Activated T-helper 1 cell treated with anti-CD3 and anti-CD28 coated beads, Interleukin-12 subunit alpha, Interleukin-12 subunit beta, Interleukin-2, Interleukin-4 antibody, amounts not matched to agents 30 ng/mL and 10 ng/mL and 1 ng/mL, durations not matched to agents 14 hours and 24 hours and 36 hours (primary cell): ENCODE results near the gene FOXP1. TPM values are rescaled to one million over a fixed set of nuclear protein-coding genes. Genes with fewer than 3 reads are reported as not detected.

Experiments used
- DNase-seq: peaks from one replicate; pipeline ENCODE4 v3.0.0; 2021; ENCODE audit warnings: low spot score
- H3K27ac Mint-ChIP-seq: one replicate; pipeline ENCODE4 v1.8.0; 2021; ENCODE audit warnings: mild to moderate bottlenecking, mixed read lengths
- H3K27me3 Mint-ChIP-seq: one replicate; pipeline ENCODE4 v1.8.0; 2022; ENCODE audit warnings: mild to moderate bottlenecking, moderate library complexity, mixed read lengths; ENCODE audit not compliant: insufficient read depth
- H3K36me3 Mint-ChIP-seq: one replicate; pipeline ENCODE4 v1.8.0; 2021; ENCODE audit warnings: low read depth, mixed read lengths
- H3K4me1 Mint-ChIP-seq: one replicate; pipeline ENCODE4 v1.8.0; 2021; ENCODE audit warnings: low read depth, mixed read lengths
- H3K4me3 Mint-ChIP-seq: one replicate; pipeline ENCODE4 v1.8.0; 2021; ENCODE audit warnings: mild to moderate bottlenecking, moderate library complexity, mixed read lengths
- H3K9me3 Mint-ChIP-seq: one replicate; pipeline ENCODE4 v1.8.0; 2021; ENCODE audit warnings: mixed read lengths
- intact Hi-C: fragments of 100-400 bp; cut with micrococcal nuclease; formaldehyde crosslinking; loops from one replicate; pipeline ENCODE4 v1.15.1; 2024
- total RNA-seq: library from RNA; stranded (reverse); gene quantifications from 2 replicates; pipeline ENCODE4 v1.2.3, GENCODE V29; 2022

The FOXP1 gene
- total RNA-seq, 1 donor from 2014 or later, result 97.6 TPM

- peaks cover 9% of the 10 kb centered on the region for H3K27me3 Mint-ChIP-seq
- H3K4me3 Mint-ChIP-seq, result no peak overlapping the region
- peaks cover 2% of the 10 kb centered on the region for H3K36me3 Mint-ChIP-seq
- no peak overlapping the region for H3K27ac Mint-ChIP-seq
- H3K9me3 Mint-ChIP-seq, result no peaks in the 10 kb centered on the region
- intact Hi-C loops, result no loop called here
- H3K4me1 Mint-ChIP-seq, result no peaks in the 10 kb centered on the region
- DNase-seq, result no peak
These were observed 13.0 kb downstream of the FOXP1 start for GRCh38 chr3:71570546-71570945.

GRCh38 chr3:71568207-71568606, 15.3 kb downstream of the FOXP1 start:
- Mint-ChIP-seq H3K4me3 (no peak overlapping the region), H3K27ac (no peak overlapping the region), H3K27me3 (peaks cover 6% of the 10 kb centered on the region), H3K4me1 (no peaks in the 10 kb centered on the region), H3K9me3 (no peaks in the 10 kb centered on the region), H3K36me3 (peaks cover 2% of the 10 kb centered on the region)
- intact Hi-C loops, result no loop called here
- DNase-seq, result no peak

GRCh38 chr3:71566776-71567175, 16.8 kb downstream of the FOXP1 start:
- peaks cover 3% of the 10 kb centered on the region for H3K27me3 Mint-ChIP-seq
- H3K36me3 Mint-ChIP-seq, result peaks cover 2% of the 10 kb centered on the region
- no peaks in the 10 kb centered on the region for H3K9me3 Mint-ChIP-seq
- H3K4me3 Mint-ChIP-seq, result no peak overlapping the region
- no peaks in the 10 kb centered on the region for H3K4me1 Mint-ChIP-seq
- intact Hi-C loops, result no loop called here
- no peak overlapping the region for H3K27ac Mint-ChIP-seq
- no peak for DNase-seq

DNA sequence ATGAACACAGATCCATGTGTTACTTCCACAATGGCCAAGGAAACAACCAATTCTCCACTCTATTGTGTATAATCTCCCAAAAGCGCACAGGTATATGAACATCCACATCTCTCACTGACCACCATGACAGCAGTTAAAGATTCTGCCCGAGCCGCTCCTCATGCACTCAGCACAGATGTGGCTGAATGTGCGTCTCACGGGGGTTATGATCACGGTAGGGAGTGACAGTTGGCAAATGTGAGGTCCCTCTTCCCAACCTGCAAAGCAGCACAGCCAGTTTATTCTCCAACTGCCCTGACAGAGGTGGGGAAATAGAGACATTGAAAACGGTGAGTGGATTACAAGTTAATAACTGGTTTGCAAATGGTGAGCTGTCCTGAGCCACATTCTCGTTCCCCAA, 17.6 kb downstream of the FOXP1 start:
- H3K36me3 Mint-ChIP-seq, result peaks cover 2% of the 10 kb centered on the region
- H3K9me3 Mint-ChIP-seq, result no peaks in the 10 kb centered on the region
- no peak overlapping the region for H3K4me3 Mint-ChIP-seq
- intact Hi-C loops, result loop anchor here (1.0 kb wide), 1 partner anchor 16 kb away; no protein-coding TSS in a partner anchor
- no peak overlapping the region for H3K27ac Mint-ChIP-seq
- H3K27me3 Mint-ChIP-seq, result no peaks in the 10 kb centered on the region
- H3K4me1 Mint-ChIP-seq, result no peaks in the 10 kb centered on the region
- DNase-seq, result no peak

DNA sequence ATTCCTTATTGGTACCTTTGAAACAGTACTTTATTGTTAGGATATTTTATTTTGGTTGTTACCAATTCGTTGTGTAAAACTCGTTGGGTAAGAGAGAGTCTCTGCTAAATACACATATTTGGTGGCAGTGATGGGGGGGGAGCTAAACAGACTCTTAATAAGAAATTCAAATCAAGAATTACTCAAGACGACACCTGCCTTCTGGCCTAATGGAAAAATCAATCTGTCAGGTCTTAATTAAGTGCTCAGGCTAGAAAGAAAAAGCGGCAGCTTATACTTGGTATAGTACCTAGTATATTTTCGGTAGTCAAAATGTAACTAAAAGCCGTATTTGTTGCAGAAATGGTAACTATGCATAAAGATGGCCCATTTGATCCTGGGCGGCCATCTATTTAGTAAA, 18.2 kb downstream of the FOXP1 start:
- H3K4me1 Mint-ChIP-seq, result no peaks in the 10 kb centered on the region
- intact Hi-C loops, result loop anchor here (1.0 kb wide), 1 partner anchor 15 kb away; no protein-coding TSS in a partner anchor
- DNase-seq, result no peak
- peaks cover 2% of the 10 kb centered on the region for H3K36me3 Mint-ChIP-seq
- no peak overlapping the region for H3K4me3 Mint-ChIP-seq
- no peak overlapping the region for H3K27ac Mint-ChIP-seq
- no peaks in the 10 kb centered on the region for H3K27me3 Mint-ChIP-seq
- no peaks in the 10 kb centered on the region for H3K9me3 Mint-ChIP-seq

DNA sequence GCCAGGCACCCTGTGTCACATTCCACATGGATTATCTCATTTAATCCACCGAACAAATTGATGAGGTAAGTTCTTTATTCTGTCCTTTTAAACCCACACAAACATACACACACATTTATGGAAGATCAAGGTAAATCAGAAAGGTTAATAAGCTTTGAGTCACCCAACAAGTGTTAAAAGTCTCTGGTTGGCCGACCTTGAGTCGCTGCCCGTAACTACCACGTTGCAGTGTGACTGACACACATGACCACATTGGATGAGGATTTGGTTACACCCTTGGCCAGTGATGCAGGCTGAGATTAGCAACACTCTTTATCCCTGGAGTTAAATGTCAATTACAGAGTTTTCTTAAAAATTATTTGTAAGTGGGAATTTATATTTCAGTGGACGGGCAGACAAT, 19.2 kb downstream of the FOXP1 start:
- Mint-ChIP-seq H3K27me3 (no peaks in the 10 kb centered on the region), H3K4me3 (no peak overlapping the region), H3K27ac (no peak overlapping the region), H3K9me3 (no peaks in the 10 kb centered on the region), H3K36me3 (peaks cover 2% of the 10 kb centered on the region), H3K4me1 (no peaks in the 10 kb centered on the region)
- intact Hi-C loops, result no loop called here
- DNase-seq, result no peak

DNA sequence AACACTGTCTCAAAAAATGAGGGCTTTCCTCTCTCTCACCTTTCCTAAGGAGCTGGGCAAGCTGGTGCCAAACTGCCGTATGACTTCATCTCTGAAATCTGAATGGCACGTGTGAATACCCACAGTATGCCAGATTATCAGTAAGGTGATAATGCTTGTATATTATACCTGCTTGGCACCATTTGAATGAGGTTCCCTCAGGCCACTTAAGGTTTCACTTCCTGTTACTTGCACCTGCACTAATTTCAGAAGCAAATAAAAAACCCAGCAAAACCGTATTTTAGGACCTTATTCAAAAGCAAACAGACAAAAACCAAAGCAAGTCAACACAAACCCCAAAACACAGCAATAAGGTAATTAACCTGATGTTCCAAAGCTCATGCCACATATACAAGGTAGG, 19.7 kb downstream of the FOXP1 start:
- H3K9me3 Mint-ChIP-seq, result no peaks in the 10 kb centered on the region
- intact Hi-C loops, result no loop called here
- no peak overlapping the region for H3K27ac Mint-ChIP-seq
- no peaks in the 10 kb centered on the region for H3K36me3 Mint-ChIP-seq
- no peak for DNase-seq
- H3K27me3 Mint-ChIP-seq, result no peaks in the 10 kb centered on the region
- no peak overlapping the region for H3K4me3 Mint-ChIP-seq
- no peaks in the 10 kb centered on the region for H3K4me1 Mint-ChIP-seq

- Mint-ChIP-seq H3K4me1 (no peaks in the 10 kb centered on the region), H3K4me3 (no peak overlapping the region), H3K27me3 (no peaks in the 10 kb centered on the region), H3K27ac (no peak overlapping the region), H3K9me3 (no peaks in the 10 kb centered on the region), H3K36me3 (peaks cover 2% of the 10 kb centered on the region)
- intact Hi-C loops, result no loop called here
- no peak for DNase-seq
These were observed 20.6 kb downstream of the FOXP1 start for GRCh38 chr3:71562938-71563337.

GRCh38 chr3:71560665-71561064, 22.9 kb downstream of the FOXP1 start:
- H3K4me1 Mint-ChIP-seq, result no peaks in the 10 kb centered on the region
- no peaks in the 10 kb centered on the region for H3K9me3 Mint-ChIP-seq
- H3K27ac Mint-ChIP-seq, result no peak overlapping the region
- H3K36me3 Mint-ChIP-seq, result peaks cover 2% of the 10 kb centered on the region
- DNase-seq, result no peak
- H3K27me3 Mint-ChIP-seq, result no peaks in the 10 kb centered on the region
- no peak overlapping the region for H3K4me3 Mint-ChIP-seq
- intact Hi-C loops, result no loop called here

DNA sequence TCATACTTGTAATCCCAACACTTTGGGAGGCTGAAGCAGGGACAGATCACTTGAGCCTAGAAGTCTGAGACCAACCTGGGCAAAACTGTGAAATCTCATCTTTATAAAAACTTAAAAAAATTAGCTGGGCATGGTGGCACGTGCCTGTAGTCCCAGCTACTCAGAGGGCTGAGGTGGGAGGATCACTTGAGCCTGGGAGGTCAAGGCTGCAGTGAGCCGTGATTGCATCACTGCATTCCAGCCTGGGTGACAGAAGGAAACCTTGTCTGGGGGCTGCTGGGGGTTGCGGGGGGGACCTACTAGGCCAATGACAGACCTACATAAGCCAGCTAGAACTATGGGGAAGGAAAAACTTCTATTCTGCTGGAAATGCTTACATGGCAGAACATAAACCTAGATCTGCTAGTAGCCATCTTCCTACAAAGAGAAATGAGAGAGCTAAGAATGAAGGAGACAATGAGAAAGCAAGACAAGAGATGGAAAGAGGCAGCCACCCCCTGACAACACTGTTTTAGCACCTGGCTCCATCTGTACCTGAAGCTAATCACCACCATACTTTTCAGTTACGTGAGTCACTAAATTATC, 23.9 kb downstream of the FOXP1 start:
- H3K27ac Mint-ChIP-seq, result no peak overlapping the region

GRCh38 chr3:71559021-71559420, 24.5 kb downstream of the FOXP1 start:
- H3K4me3 Mint-ChIP-seq, result no peak overlapping the region
- no peaks in the 10 kb centered on the region for H3K4me1 Mint-ChIP-seq
- intact Hi-C loops, result no loop called here
- H3K27me3 Mint-ChIP-seq, result no peaks in the 10 kb centered on the region
- DNase-seq, result no peak
- no peaks in the 10 kb centered on the region for H3K9me3 Mint-ChIP-seq
- H3K36me3 Mint-ChIP-seq, result peaks cover 2% of the 10 kb centered on the region
- H3K27ac Mint-ChIP-seq, result no peak overlapping the region

More for the DNA sequence above, 23.9 kb downstream of the FOXP1 start:
- Mint-ChIP-seq H3K9me3 (no peaks in the 10 kb centered on the region), H3K4me1 (no peaks in the 10 kb centered on the region), H3K27me3 (no peaks in the 10 kb centered on the region), H3K4me3 (no peak overlapping the region), H3K36me3 (peaks cover 2% of the 10 kb centered on the region)
- DNase-seq, result no peak
- intact Hi-C loops, result no loop called here

GRCh38 chr3:71554649-71555048, 28.9 kb downstream of the FOXP1 start:
- Mint-ChIP-seq H3K36me3 (peaks cover 2% of the 10 kb centered on the region), H3K4me1 (no peaks in the 10 kb centered on the region), H3K4me3 (no peak overlapping the region), H3K9me3 (no peaks in the 10 kb centered on the region), H3K27ac (no peak overlapping the region), H3K27me3 (peaks cover 9% of the 10 kb centered on the region)
- intact Hi-C loops, result no loop called here
- DNase-seq, result no peak

DNA sequence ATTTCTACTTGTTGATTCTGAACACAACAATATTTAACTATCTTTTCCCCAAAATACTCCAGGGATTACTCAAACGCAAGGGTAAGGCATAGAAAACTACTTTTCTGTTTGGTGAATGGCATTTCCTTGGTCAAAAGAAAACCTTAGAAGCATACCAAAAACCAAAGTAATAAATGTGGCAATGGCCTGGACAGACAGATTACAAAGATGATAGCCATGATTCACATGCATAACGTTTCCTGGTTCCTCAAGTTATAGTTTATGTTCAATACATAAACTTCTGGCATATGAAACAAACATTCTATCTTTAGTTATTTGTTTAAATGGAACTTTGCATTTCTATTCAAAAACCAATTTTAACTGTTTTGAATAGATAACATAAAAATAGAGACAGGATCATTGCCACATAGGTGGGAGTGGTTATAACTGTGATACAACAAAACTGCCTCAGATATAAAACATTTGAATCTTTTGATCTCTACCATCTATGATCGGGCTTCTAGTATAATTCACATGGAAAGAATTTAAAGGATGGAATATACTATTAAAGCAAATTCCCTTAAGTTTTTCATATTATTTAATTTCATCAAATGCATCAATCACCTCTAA, 32.1 kb downstream of the FOXP1 start:
- DNase-seq, result no peak
- intact Hi-C loops, result no loop called here
- Mint-ChIP-seq H3K4me1 (no peaks in the 10 kb centered on the region), H3K27ac (no peak overlapping the region), H3K27me3 (peaks cover 14% of the 10 kb centered on the region), H3K36me3 (no peaks in the 10 kb centered on the region), H3K9me3 (no peaks in the 10 kb centered on the region), H3K4me3 (no peak overlapping the region)

- no peak overlapping the region for H3K27ac Mint-ChIP-seq
- intact Hi-C loops, result loop anchor here (1.0 kb wide), 1 partner anchor 15 kb away; no protein-coding TSS in a partner anchor
- no peaks in the 10 kb centered on the region for H3K9me3 Mint-ChIP-seq
- DNase-seq, result no peak
- no peaks in the 10 kb centered on the region for H3K36me3 Mint-ChIP-seq
- no peaks in the 10 kb centered on the region for H3K4me1 Mint-ChIP-seq
- H3K27me3 Mint-ChIP-seq, result peaks cover 18% of the 10 kb centered on the region
- no peak overlapping the region for H3K4me3 Mint-ChIP-seq
These were observed 33.6 kb downstream of the FOXP1 start for GRCh38 chr3:71549951-71550350.
